Left lung (tissue), 10 donors: ENCODE data around the gene PLEKHA7. TPM values are rescaled to one million over a fixed set of nuclear protein-coding genes. Genes with fewer than 3 reads are reported as not detected.
A peak's percentile ranks its signal among the peaks of the same experiment; 100 is the strongest.

Source experiments
- ATAC-seq: fragments of 200-7000 bp; cut with Tn5 transposase; one replicate; pipeline ENCODE4 v1.9.1; 2020; ENCODE audit warnings: moderate library complexity
- DNase-seq, 4 donors: peaks; one replicate each; pipeline ENCODE4 v3.0.0-alpha.2; 2013 to 2020
- H3K27ac ChIP-seq, 2 donors: fragments of 200-600 bp; sonication (generic) in 1 of 2; one replicate each; pipeline versions ENCODE4 v1.5.0 to v1.8.0; 2020 to 2021
- H3K27me3 ChIP-seq, 2 donors: fragments of 200-600 bp; sonication (generic) in 1 of 2; one replicate each; pipeline versions ENCODE4 v1.5.0 to v1.8.0; 2020 to 2021
- H3K36me3 ChIP-seq, 2 donors: fragments of 200-600 bp; sonication (generic) in 1 of 2; one replicate each; pipeline versions ENCODE4 v1.5.0 to v1.8.0; 2020 to 2021
- H3K4me1 ChIP-seq, 2 donors: fragments of 200-600 bp; one replicate each; pipeline ENCODE4 v1.8.0; 2021
- H3K4me3 ChIP-seq, 2 donors: fragments of 200-600 bp; sonication (generic) in 1 of 2; one replicate each; pipeline versions ENCODE4 v1.5.0 to v1.8.0; 2020 to 2021; ENCODE audit warnings: mild to moderate bottlenecking in 1 of 2
- H3K9me3 ChIP-seq, 2 donors: fragments of 200-600 bp; sonication (generic) in 1 of 2; one replicate each; pipeline versions ENCODE4 v1.5.0 to v1.8.0; 2020 to 2021
- intact Hi-C, 2 donors: fragments of 100-400 bp; cut with DNase I; formaldehyde crosslinking; loops; one replicate each; pipeline versions ENCODE4 v1.11.2 to v1.14.2; 2022
- polyA plus RNA-seq, 6 donors: library from polyadenylated mRNA; unstranded; fragments of 120-200 nt; gene quantifications; one replicate each; pipeline ENCODE4 v1.2.1, GENCODE V29; 2013; ENCODE audit not compliant: insufficient read length in 6 of 6
- total RNA-seq, 2 donors: library from RNA; stranded (reverse); fragmentation: NEBNext Ultra II Directional; extraction: Animal tissue kit (Norgen Biotek cat#: 25700); gene quantifications; one replicate each; pipeline ENCODE4 v1.2.1, GENCODE V29; 2021
- TF ChIP-seq, protein P1 (sequence below), 2 donors: fragments of 200-600 bp; sonication (generic) in 1 of 2; IDR thresholded peaks; one replicate each; pipeline versions ENCODE4 v1.5.0 to v1.8.0; 2021; ENCODE audit warnings: antibody characterized with exemption in 2 of 2
- donor health status: DM: no; HTN: yes; CAD: no.
- donor health status: DM: no; HTN: no; CAD: no.

Gene PLEKHA7
- total and polyA plus RNA-seq, 8 donors: 24.4 to 33.7 (median 29.6) TPM

GRCh38 chr11:17020831-17021230 lies 6.6 kb upstream of the PLEKHA7 start:
- intact Hi-C loops: no loop called here
- H3K4me1 ChIP-seq: no peaks in the 10 kb centered on the region
- no peak for DNase-seq
- peaks cover 0 to 19% of the 10 kb centered on the region in 2 donors for H3K27me3 ChIP-seq
- no peaks in the 10 kb centered on the region for H3K36me3 ChIP-seq
- H3K27ac ChIP-seq: no peak overlapping the region
- no peaks in the 10 kb centered on the region for H3K9me3 ChIP-seq
- no peak overlapping the region for H3K4me3 ChIP-seq
- no peak for ATAC-seq
- TF ChIP-seq, protein P1, sequence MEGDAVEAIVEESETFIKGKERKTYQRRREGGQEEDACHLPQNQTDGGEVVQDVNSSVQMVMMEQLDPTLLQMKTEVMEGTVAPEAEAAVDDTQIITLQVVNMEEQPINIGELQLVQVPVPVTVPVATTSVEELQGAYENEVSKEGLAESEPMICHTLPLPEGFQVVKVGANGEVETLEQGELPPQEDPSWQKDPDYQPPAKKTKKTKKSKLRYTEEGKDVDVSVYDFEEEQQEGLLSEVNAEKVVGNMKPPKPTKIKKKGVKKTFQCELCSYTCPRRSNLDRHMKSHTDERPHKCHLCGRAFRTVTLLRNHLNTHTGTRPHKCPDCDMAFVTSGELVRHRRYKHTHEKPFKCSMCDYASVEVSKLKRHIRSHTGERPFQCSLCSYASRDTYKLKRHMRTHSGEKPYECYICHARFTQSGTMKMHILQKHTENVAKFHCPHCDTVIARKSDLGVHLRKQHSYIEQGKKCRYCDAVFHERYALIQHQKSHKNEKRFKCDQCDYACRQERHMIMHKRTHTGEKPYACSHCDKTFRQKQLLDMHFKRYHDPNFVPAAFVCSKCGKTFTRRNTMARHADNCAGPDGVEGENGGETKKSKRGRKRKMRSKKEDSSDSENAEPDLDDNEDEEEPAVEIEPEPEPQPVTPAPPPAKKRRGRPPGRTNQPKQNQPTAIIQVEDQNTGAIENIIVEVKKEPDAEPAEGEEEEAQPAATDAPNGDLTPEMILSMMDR (IDR thresholded peaks at IDR 0.05): no peak

GRCh38 chr11:17019232-17019631 lies 5.0 kb upstream of the PLEKHA7 start:
- no peaks in the 10 kb centered on the region for H3K4me1 ChIP-seq
- H3K9me3 ChIP-seq: no peaks in the 10 kb centered on the region
- ATAC-seq (no peak), DNase-seq (no peak)
- H3K27me3 ChIP-seq: peaks cover 0 to 33% of the 10 kb centered on the region in 2 donors
- H3K27ac ChIP-seq: no peak overlapping the region
- intact Hi-C loops: no loop called here
- TF ChIP-seq, protein P1 (IDR thresholded peaks at IDR 0.05): no peak
- H3K36me3 ChIP-seq: no peaks in the 10 kb centered on the region
- no peak overlapping the region for H3K4me3 ChIP-seq

- TF ChIP-seq, protein P1 (IDR thresholded peaks at IDR 0.05): no peak
- Histone ChIP-seq H3K9me3 (no peaks in the 10 kb centered on the region), H3K4me3 (peak overlapping the region in 1 of 2 donors; percentile 62), H3K36me3 (no peaks in the 10 kb centered on the region), H3K27me3 (peaks cover 0 to 65% of the 10 kb centered on the region in 2 donors), H3K27ac (no peak overlapping the region), H3K4me1 (peaks cover 0 to 13% of the 10 kb centered on the region in 2 donors)
- intact Hi-C loops: no loop called here
- DNase-seq (peak in 2 of 4 donors; percentile 79 to 87), ATAC-seq (no peak)
These were observed 1.5 kb upstream of the PLEKHA7 start for GRCh38 chr11:17015627-17016126.

DNA sequence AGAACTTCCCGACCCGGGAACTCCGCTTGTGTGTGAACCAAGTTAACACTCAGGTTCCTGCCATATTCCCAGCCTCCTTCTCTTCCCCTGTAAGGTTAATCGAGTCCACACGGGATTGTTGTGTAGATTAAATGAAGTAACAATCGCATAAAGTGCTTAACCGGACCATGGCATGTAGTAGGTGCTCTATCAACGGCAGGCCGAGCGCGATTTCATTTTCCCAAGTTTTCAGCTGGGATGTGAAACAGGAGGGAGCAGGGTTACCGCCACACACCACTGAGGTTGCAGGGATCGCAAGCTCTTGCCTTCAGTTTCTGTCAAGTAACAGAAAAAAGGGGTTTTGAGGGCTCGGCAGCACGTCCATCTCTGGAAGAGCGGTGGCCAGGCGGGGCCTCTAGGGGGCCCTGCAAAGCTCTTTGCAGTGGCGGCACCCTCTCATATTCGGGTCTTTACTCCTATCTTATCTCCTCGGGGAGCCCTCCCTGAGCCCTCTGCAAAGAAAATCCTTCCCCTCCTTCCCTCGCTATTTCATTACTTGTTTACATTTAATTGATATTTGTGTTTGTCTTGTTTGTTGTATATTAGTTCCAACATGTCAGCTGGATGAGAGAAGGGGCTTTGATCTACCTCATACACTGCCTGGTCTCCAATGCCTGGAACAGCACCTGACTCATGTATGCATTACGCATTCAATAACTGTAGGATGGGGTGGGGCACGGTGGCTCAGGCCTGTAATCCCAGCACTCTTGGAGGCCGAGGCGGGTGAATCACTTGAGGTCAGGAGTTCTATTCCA lies 816 bp upstream of the PLEKHA7 start:
- no peak overlapping the region for H3K27ac ChIP-seq
- intact Hi-C loops: no loop called here

More for the DNA sequence above, 816 bp upstream of the PLEKHA7 start:
- H3K4me1 ChIP-seq: peaks cover 0 to 13% of the 10 kb centered on the region in 2 donors
- ATAC-seq (peak; percentile 10), DNase-seq (peak in 2 of 4 donors; percentile 11 to 28)
- no peaks in the 10 kb centered on the region for H3K9me3 ChIP-seq
- peak overlapping the region; percentile 32 to 62 for H3K4me3 ChIP-seq
- peaks cover 0 to 65% of the 10 kb centered on the region in 2 donors for H3K27me3 ChIP-seq
- no peaks in the 10 kb centered on the region for H3K36me3 ChIP-seq
- TF ChIP-seq, protein P1 (IDR thresholded peaks at IDR 0.05): peak; percentile 23 to 37
